OCI-LY1 (cell line): ENCODE measurements around the gene CAMK4.

Experiments used
- CTCF ChIP-seq: fragments of 200-600 bp; sonication (generic), shearing (Covaris generic); IDR thresholded peaks from 2 replicates; pipeline ENCODE4 v1.5.1; 2017; ENCODE audit warnings: mild to moderate bottlenecking, antibody characterized with exemption, low read length, moderate library complexity, mixed read lengths
- EZH2 ChIP-seq: fragments of 200-600 bp; sonication (generic), shearing (Covaris generic); IDR thresholded peaks from 2 replicates; pipeline ENCODE4 v1.8.0; 2017; ENCODE audit warnings: borderline replicate concordance, mixed run types, mild to moderate bottlenecking, antibody characterized with exemption, low read length, moderate library complexity, mixed read lengths

- TF ChIP-seq CTCF (no peak; the same call in 1 of the 2 replicates), EZH2 (no peak)
Observed at GRCh38 chr5:111187079-111187478, 37.1 kb upstream of the CAMK4 start.
